B cell (primary cell): ENCODE data around the gene PRKACA. TPM values are rescaled to one million over a fixed set of nuclear protein-coding genes. Genes with fewer than 3 reads are reported as not detected.

Source experiments
- ATAC-seq: fragments of 200-7000 bp; cut with Tn5 transposase; one replicate; pipeline ENCODE4 v1.10.0; 2021; ENCODE audit warnings: low read depth, mild to moderate bottlenecking, moderate number of reproducible peaks, moderate library complexity
- CTCF ChIA-PET: fragments of 350-600 bp; sonication (Branson Sonifier 250); formaldehyde crosslinking; loops from one replicate; lab custom pipeline; 2021; ENCODE audit warnings: antibody characterized with exemption, inconsistent platforms; lab: Charles Lee
- POLR2A ChIA-PET: fragments of 350-600 bp; sonication (Branson Sonifier 250); formaldehyde crosslinking; loops from one replicate; lab custom pipeline; 2021; ENCODE audit warnings: antibody characterized with exemption; lab: Charles Lee
- DNase-seq: peaks from one replicate; pipeline ENCODE4 v3.0.0; 2013
- H2AFZ ChIP-seq: 2 replicates; pipeline ENCODE4 v1.6.1; 2012; ENCODE audit warnings: mild to moderate bottlenecking, low read depth, low read length; ENCODE audit not compliant: insufficient read depth, poor library complexity, severe bottlenecking
- H3K27ac ChIP-seq, 2 donors: 1 replicate in 1 of 2; 2 replicates in 1 of 2; pipeline ENCODE4 v1.5.1; 2012 to 2013; ENCODE audit warnings: low read length in 2 of 2, mild to moderate bottlenecking in 2 of 2, moderate library complexity in 1 of 2
- H3K27me3 ChIP-seq, 4 experiments: fragments of 200-600 bp in 1 of 4; sonication (generic) in 1 of 4; replicated peaks in 1 of 4; 1 replicate in 2 of 4; 2 replicates in 2 of 4; pipeline versions ENCODE4 v1.6.1 to v1.7.0; 2013 to 2016; ENCODE audit warnings: low read length in 3 of 4, mild to moderate bottlenecking in 2 of 4, mixed read lengths in 1 of 4, moderate library complexity in 1 of 4; ENCODE audit not compliant: insufficient read depth in 4 of 4, control insufficient read depth in 3 of 4; ENCODE audit errors: control extremely low read depth in 1 of 4
- H3K36me3 ChIP-seq, 2 experiments: replicated peaks in 1 of 2; 1 replicate in 1 of 2; 2 replicates in 1 of 2; pipeline versions ENCODE4 v1.6.1 to v1.7.1; 2013; ENCODE audit warnings: low read length in 1 of 2; ENCODE audit not compliant: insufficient read depth in 2 of 2, control insufficient read depth in 1 of 2; ENCODE audit errors: control extremely low read depth in 1 of 2, extremely low read depth in 1 of 2
- H3K4me1 ChIP-seq, 2 donors: fragments of 200-600 bp in 1 of 2; sonication (generic) in 1 of 2; 1 replicate in 1 of 2; 2 replicates in 1 of 2; pipeline versions ENCODE4 v1.5.1 to v1.6.1; 2013 to 2017; ENCODE audit warnings: low read length in 2 of 2; ENCODE audit not compliant: control insufficient read depth in 2 of 2, insufficient read depth in 2 of 2
- H3K4me2 ChIP-seq: replicated peaks from 2 replicates; pipeline ENCODE3; 2012; ENCODE audit warnings: mild to moderate bottlenecking, low read depth, low read length; ENCODE audit not compliant: poor library complexity, severe bottlenecking
- H3K4me3 ChIP-seq, 5 experiments: fragments of 200-600 bp in 1 of 5; sonication (generic) in 1 of 5; 1 replicate in 3 of 5; 2 replicates in 2 of 5; pipeline versions ENCODE4 v1.5.1 to v1.7.0; 2011 to 2016; ENCODE audit warnings: low read length in 4 of 5, mild to moderate bottlenecking in 4 of 5, low read depth in 2 of 5, control low read depth in 1 of 5, moderate library complexity in 1 of 5; ENCODE audit not compliant: insufficient read depth in 1 of 5; ENCODE audit errors: control extremely low read depth in 1 of 5, extremely low read depth in 1 of 5
- H3K79me2 ChIP-seq: fragments of 200-600 bp; sonication (generic); one replicate; pipeline ENCODE4 v1.6.0; 2016; ENCODE audit warnings: low read length; ENCODE audit not compliant: control insufficient read depth, insufficient read depth
- H3K9ac ChIP-seq: fragments of 200-600 bp; sonication (generic); 2 replicates; pipeline ENCODE4 v1.6.1; 2017; ENCODE audit warnings: mild to moderate bottlenecking, low read length, moderate library complexity
- H3K9me3 ChIP-seq, 3 donors: one replicate each; pipeline versions ENCODE4 v1.6.1 to v1.7.1; 2013; ENCODE audit warnings: low read length in 2 of 3; ENCODE audit not compliant: control insufficient read depth in 2 of 3, insufficient read depth in 1 of 3; ENCODE audit errors: control extremely low read depth in 1 of 3
- H4K20me1 ChIP-seq: 2 replicates; pipeline ENCODE4 v1.6.0; 2012; ENCODE audit warnings: mild to moderate bottlenecking, low read length; ENCODE audit not compliant: insufficient read depth, control insufficient read depth, poor library complexity, severe bottlenecking
- H3K27ac Mint-ChIP-seq: one replicate; pipeline ENCODE4 v1.8.0; 2021; ENCODE audit warnings: mixed read lengths
- H3K27me3 Mint-ChIP-seq: one replicate; pipeline ENCODE4 v1.8.0; 2021; ENCODE audit warnings: mixed read lengths
- H3K4me1 Mint-ChIP-seq: one replicate; pipeline ENCODE4 v1.8.0; 2021; ENCODE audit warnings: mixed read lengths
- H3K4me3 Mint-ChIP-seq: one replicate; pipeline ENCODE4 v1.8.0; 2021; ENCODE audit warnings: mixed read lengths
- H3K9me3 Mint-ChIP-seq: one replicate; pipeline ENCODE4 v1.8.0; 2022; ENCODE audit warnings: mixed read lengths; ENCODE audit not compliant: insufficient read depth
- EZH2 ChIP-seq: IDR thresholded peaks from 2 replicates; pipeline ENCODE4 v1.6.1; 2012; ENCODE audit warnings: borderline replicate concordance, low read depth, mild to moderate bottlenecking, moderate library complexity, low read length; ENCODE audit not compliant: insufficient read depth, poor library complexity, severe bottlenecking
- WGBS: methylation state at CpG from one replicate; pipeline ENCODE4 v1.1.5; 2013; ENCODE audit warnings: missing lambda C conversion rate; ENCODE audit not compliant: insufficient coverage; 5-methylcytosine and 5-hydroxymethylcytosine counted together
- intact Hi-C: fragments of 100-400 bp; cut with micrococcal nuclease; formaldehyde crosslinking; loops from one replicate; pipeline ENCODE4 v1.10.0; 2022
- polyA plus RNA-seq: library from polyadenylated mRNA; depleted of rRNA; stranded (reverse); fragments of >200 nt; gene quantifications from 2 replicates; pipeline ENCODE4 v1.2.3, GENCODE V29; 2012
- total RNA-seq, 2 donors: library from RNA; stranded (reverse); fragments of 120-200 nt in 1 of 2; gene quantifications; 1 replicate in 1 of 2; 2 replicates in 1 of 2; pipeline versions ENCODE4 v1.2.3 to v1.2.4, GENCODE V29; 2013 to 2022
- TF ChIP-seq, protein P1 (sequence below): fragments of 200-600 bp; IDR thresholded peaks from one replicate; pipeline ENCODE4 v1.8.0; 2022; ENCODE audit warnings: antibody characterized with exemption, mild to moderate bottlenecking

PRKACA gene
- total and polyA plus RNA-seq, 2 donors (not counting 1 experiment from before 2014, with no cell fraction given): 36.8 to 43.0 TPM

DNA sequence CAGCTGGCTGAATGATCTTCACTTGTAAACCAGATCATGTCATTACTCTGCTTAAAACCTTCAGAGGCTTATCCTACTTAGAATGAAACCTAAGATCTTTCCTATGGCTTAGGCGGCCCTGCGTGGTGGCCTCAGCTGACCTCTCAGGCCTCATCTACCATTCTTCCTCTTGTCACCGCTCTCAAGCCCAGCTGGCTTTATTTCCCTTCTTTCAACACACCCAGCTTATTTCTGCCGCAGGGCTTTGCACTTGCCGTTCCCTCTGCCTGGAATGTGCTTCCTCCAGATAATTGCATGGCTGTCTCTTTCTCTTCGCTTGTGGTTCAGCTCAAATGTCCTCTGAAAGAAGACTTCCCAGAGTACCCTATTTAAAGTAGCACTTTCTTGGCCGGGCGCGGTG lies 22.4 kb upstream of the PRKACA start:
- H3K9me3 Mint-ChIP-seq: no peaks in the 10 kb centered on the region
- H3K27ac Mint-ChIP-seq: peak overlapping the region; percentile 6
- Histone ChIP-seq H3K4me3 (no peak overlapping the region), H3K9me3 (no peaks in the 10 kb centered on the region), H2AFZ (no peak overlapping the region), H3K27me3 (no peaks in the 10 kb centered on the region), H3K27ac (no peak overlapping the region), H3K36me3 (no peaks in the 10 kb centered on the region), H3K4me2 (no peak overlapping the region), H3K9ac (no peak overlapping the region), H3K79me2 (peaks cover 63% of the 10 kb centered on the region), H4K20me1 (no peaks in the 10 kb centered on the region), H3K4me1 (peaks cover 9 to 23% of the 10 kb centered on the region in 2 donors)
- 69% methylated on average over 6 of the region's 9 CpGs for WGBS
- no peak overlapping the region for H3K4me3 Mint-ChIP-seq
- peaks cover 17% of the 10 kb centered on the region for H3K4me1 Mint-ChIP-seq
- ChIA-PET CTCF (interaction anchor here (0.6 to 5.3 kb wide), 9 partner anchors 8 to 365 kb away, joined by 3 to 51 read pairs (median 5); partner anchors contain the start of gene PRKACA), POLR2A (no interaction called here)
- H3K27me3 Mint-ChIP-seq: no peaks in the 10 kb centered on the region
- TF ChIP-seq EZH2: no peak
- TF ChIP-seq, protein P1, sequence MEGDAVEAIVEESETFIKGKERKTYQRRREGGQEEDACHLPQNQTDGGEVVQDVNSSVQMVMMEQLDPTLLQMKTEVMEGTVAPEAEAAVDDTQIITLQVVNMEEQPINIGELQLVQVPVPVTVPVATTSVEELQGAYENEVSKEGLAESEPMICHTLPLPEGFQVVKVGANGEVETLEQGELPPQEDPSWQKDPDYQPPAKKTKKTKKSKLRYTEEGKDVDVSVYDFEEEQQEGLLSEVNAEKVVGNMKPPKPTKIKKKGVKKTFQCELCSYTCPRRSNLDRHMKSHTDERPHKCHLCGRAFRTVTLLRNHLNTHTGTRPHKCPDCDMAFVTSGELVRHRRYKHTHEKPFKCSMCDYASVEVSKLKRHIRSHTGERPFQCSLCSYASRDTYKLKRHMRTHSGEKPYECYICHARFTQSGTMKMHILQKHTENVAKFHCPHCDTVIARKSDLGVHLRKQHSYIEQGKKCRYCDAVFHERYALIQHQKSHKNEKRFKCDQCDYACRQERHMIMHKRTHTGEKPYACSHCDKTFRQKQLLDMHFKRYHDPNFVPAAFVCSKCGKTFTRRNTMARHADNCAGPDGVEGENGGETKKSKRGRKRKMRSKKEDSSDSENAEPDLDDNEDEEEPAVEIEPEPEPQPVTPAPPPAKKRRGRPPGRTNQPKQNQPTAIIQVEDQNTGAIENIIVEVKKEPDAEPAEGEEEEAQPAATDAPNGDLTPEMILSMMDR: no peak
- intact Hi-C loops: loop anchor here (5.0 kb wide), 1 partner anchor 227 kb away; no protein-coding TSS in a partner anchor
- ATAC-seq: no peak
- no peak for DNase-seq

DNA sequence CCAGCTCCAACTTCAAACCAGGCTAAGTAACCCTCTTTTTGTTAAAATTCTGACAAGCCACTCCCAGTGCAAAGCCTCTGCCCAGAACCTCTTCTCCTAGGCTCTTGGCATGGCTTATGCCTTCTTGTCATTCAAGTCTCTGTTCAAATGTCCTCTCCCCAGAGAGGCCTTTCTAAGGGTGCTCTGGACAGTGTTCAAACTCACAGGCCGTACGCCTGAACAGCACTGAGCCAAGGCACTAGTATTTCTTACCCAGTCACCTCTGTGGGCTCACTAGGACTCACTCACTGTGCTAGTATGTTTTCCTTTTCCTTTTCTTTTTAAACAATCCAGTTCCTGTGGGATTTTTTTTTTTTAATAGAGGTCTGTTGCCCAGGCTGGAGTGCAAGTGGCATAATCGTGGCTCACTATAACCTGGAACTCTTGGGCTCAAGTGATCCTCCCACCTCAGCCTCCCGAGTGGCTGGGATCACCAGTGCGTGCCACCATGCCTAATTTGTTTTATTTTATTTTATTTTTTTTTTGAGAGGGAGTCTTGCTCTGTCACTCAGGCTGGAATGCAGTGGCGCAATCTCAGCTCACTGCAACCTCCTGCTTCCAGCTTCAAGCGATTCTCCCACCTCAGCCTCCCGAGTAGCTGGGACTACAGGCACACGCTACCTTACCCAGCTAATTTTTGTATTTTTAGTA lies 21.2 kb upstream of the PRKACA start:
- no peak overlapping the region for H2AFZ ChIP-seq
- CTCF ChIA-PET: interaction anchor here (1.2 to 5.3 kb wide), 9 partner anchors 10 to 342 kb away, joined by 3 to 51 read pairs (median 10); partner anchors contain the start of genes MISP3 and PRKACA
- H3K36me3 ChIP-seq: no peaks in the 10 kb centered on the region
- no peaks in the 10 kb centered on the region for H3K9me3 ChIP-seq
- Mint-ChIP-seq H3K9me3 (no peaks in the 10 kb centered on the region), H3K27ac (peak overlapping the region; percentile 67), H3K4me1 (peaks cover 19% of the 10 kb centered on the region), H3K27me3 (no peaks in the 10 kb centered on the region), H3K4me3 (peak overlapping the region; percentile 68)
- ATAC-seq: no peak
- TF ChIP-seq EZH2: no peak
- no peak overlapping the region for H3K27ac ChIP-seq
- no peak for DNase-seq
- H3K4me3 ChIP-seq: no peak overlapping the region
- no peak overlapping the region for H3K9ac ChIP-seq
- 100% methylated on average over 2 of the region's 9 CpGs for WGBS
- intact Hi-C loops: loop anchor here (5.0 kb wide), 1 partner anchor 229 kb away; no protein-coding TSS in a partner anchor
- no peaks in the 10 kb centered on the region for H4K20me1 ChIP-seq
- peaks cover 57% of the 10 kb centered on the region for H3K79me2 ChIP-seq
- POLR2A ChIA-PET: no interaction called here
- H3K4me1 ChIP-seq: peaks cover 9 to 23% of the 10 kb centered on the region in 2 donors
- H3K27me3 ChIP-seq: no peaks in the 10 kb centered on the region
- H3K4me2 ChIP-seq: peak overlapping the region; percentile 94
